ENCODE results near the gene ACACB. TPM values are rescaled to one million over a fixed set of nuclear protein-coding genes. Genes with fewer than 3 reads are reported as not detected.
A peak's percentile ranks its signal among the peaks of the same experiment; 100 is the strongest.

Gene ACACB
- total RNA-seq, 1 experiment from 2014 or later = 2.2 TPM

DNA sequence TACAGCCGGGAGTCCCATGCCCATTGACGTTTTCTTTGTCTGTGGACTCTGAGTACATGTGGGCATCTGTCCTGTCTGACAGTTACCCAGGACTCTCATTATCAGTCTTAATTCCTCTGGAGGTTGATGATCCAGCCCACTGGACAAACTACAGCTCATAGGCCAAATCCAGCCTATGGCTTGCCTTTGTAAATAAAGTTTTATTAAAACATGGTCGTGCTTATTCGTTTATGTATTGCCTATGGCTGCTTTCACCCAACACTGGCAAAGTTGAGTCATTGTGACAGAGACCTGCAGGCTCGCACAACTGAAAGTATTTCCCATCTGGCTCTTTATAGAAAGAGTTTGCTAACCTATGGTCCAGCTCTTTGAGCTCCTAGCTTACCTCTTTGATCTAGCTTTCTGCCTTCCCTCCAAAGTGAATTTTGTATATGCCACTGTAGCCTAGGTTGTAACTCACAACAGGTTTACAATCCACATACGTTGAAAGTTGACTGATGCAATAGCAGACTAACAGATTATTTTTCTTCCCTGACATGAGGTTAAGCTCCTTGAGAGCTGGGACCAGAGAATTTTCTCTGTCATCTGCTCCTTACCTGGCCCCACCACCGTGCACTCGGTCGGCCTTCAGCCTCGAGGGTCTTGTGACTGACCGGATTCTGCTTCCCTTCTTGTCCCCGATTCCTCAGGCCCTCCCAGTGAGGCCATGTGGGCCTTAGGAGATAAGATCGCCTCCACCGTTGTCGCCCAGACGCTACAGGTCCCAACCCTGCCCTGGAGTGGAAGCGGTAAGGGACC lies 57.3 kb downstream of the ACACB start:
- no peak for DNase-seq (ENCODE audit: low spot score)

DNA sequence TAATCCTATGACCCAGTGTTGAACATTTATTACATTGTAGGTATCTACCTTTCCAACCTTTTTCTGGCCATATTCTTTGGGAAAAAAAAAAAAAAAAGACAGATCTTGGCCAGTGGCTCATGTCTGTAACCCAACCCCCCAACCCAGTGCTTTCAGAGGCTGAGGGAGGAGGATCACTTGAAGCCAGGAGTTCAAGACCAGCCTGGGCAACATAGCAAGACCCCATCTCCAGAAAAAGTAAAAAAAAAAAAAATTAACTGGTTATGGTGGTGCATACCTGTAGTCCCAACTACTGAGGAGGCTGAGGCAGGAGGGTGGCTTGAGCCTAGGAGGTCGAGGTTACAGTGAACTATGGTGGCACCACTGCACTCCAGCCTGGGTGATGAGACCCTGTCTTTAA lies 58.1 kb downstream of the ACACB start:
- DNase-seq (ENCODE audit: low spot score) = no peak

DNA sequence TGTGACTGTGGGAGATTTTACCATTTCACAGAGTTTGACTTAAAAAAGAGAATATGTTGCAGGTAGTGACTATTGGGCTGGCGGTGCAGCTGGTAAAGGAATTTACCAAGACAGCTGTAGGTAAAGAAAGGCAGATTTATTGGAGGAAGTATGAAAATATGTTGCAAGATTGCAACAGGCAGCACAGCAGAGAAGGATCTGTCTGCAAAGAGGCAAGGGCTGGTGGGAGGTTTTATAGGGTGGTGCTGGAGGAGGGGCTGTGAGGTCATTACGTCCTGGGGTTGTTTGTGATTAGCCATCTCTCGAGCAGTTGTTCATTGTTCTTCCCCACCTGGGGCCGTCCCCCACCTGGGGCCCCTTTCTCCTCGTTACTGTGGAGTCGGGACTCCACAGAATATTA lies 62.1 kb downstream of the ACACB start:
- no peak for DNase-seq (ENCODE audit: low spot score)

DNA sequence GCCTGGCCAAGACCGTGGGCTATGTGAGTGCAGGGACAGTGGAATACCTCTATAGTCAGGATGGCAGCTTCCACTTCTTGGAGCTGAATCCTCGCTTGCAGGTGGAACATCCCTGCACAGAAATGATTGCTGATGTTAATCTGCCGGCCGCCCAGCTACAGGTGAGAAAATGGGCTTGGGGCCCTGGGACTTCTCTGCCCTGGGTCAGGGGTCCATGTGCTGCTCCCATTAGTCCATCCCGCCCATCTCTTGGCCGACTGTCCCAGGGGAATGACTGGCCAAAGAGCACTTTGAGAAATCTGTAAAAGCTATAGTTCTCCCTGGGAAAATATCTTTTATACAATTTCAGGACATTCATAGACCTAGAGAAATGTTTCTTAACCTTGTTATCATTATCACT lies 63.5 kb downstream of the ACACB start:
- DNase-seq (ENCODE audit: low spot score) = no peak

DNA sequence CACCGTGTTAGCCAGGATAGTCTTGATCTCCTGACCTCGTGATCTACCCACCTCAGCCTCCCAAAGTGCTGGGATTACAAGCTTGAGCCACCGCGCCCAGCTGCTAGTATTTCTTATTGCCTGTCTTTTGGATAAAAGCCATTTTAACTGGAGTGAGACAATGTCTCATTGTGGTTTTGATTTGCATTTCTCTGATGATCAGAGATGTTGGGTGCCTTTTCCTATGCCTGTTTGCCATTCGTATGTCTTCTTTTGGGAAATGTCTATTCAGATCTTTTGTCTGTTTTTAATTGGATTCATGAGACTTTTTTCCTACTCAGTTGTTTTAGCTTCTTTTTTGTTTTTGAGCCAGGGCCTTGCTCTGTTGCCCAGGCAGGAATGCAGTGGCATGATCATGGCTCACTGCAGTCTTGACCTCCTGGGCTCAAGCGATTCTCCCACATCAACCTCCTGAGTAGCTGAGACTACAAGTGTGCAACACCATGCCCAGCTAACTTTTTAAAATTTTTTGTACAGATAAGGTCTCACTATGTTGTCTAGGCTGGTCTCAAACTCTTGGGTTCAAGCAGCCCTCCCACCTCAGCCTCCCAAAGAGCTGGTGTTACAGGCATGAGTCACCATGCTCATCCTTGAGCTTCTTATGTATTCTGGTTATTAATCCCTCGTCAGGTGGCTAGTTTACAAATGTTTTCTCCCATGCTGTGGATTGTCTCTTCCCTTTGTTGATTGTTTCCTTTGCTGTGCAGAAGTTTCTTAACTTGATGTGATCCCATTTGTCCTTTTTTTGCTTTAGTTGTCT lies 65.9 kb downstream of the ACACB start:
- DNase-seq (ENCODE audit: low spot score) = no peak

DNA sequence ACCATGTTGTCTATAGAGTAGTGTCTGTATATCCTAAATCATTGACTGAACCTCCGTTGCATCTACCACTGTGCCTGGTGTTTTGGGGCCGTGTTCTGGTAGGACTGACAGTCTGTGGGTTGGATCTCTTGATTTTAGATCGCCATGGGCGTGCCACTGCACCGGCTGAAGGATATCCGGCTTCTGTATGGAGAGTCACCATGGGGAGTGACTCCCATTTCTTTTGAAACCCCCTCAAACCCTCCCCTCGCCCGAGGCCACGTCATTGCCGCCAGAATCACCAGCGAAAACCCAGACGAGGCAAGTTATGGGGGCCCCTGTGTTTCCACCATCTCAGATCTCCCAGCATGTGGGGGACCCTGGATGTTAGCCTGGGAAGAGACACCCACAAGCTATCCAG lies 69.1 kb downstream of the ACACB start:
- no peak for DNase-seq (ENCODE audit: low spot score)

DNA sequence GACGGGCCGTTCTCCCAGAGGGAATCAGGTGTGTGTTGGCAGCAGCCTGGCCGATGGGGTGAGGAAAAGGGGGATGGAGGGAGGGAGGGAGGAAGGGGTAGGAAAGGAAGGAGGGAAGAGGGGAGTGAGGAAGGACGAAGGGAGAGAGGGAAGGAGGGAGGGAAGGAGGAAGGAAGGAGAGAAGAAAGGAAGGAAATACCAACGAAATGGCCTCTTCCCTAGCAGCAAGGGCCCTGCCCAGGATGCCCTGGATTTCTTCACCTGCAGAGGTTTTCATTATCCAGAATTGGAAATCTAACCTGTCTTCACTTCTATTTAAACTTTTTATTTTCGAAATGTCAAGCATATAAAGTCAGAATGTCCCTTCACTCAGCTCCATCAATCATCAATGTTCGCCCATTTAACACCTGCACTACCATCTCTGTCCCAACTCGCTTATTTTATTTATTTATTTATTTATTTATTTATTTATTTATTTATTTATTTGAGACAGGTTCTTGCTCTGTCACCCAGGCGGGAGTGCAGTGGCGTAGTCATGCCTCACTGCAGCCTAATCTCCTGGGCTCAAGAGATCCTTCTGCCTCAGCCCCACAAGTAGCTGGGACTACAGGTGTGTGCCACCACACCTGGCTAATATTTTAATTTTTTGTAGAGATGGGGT lies 70.7 kb downstream of the ACACB start:
- DNase-seq (ENCODE audit: low spot score) = no peak

DNA sequence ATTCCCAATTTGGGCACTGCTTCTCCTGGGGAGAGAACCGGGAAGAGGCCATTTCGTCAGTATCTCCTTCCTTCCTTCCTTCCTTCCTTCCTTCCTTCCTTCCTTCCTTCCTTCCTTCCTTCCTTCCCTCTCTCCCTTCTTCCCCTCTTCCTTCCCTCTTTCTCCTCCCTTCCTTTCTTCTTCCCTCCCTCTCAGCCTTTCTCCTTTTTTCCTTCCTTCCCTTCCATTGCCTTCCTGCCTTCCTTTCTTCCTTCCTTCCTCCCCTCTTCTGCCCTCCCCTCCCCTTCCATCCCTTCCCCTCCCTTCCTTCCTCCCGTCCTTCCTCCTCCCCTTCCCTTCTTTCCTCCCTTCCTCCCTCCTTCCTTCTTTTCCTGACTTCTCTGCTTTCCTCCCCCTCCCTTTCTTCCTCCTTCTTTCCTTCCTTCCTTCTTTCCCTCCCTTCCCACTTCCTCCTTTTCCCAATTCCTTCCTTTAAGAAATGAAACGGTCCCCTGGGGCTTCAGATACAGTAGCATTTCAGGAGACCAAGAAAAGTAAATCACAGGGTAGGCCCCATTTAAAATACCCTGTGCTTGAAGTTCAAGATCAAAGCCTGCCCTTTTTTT lies 71.8 kb downstream of the ACACB start:
- DNase-seq (ENCODE audit: low spot score) = no peak

DNA sequence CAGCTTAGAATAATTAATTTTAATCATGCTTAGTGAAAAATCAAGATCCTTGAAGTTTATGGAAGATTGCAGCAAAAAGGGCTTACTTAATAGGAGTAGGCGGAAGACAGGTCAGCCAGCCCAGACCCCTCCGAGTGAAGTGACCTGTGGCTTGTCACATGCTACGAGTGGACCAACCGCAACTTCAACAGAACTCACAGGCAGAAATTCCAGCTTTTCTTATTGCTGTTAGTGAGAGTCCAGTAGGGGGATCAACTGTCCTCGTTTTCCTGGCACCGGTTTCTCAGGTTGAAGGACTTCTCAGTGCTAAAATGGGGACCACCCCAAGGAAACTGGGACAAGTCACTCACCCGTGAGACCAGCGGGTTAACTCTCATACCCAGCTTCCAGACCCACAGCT lies 72.9 kb downstream of the ACACB start:
- DNase-seq (ENCODE audit: low spot score) = no peak

DNA sequence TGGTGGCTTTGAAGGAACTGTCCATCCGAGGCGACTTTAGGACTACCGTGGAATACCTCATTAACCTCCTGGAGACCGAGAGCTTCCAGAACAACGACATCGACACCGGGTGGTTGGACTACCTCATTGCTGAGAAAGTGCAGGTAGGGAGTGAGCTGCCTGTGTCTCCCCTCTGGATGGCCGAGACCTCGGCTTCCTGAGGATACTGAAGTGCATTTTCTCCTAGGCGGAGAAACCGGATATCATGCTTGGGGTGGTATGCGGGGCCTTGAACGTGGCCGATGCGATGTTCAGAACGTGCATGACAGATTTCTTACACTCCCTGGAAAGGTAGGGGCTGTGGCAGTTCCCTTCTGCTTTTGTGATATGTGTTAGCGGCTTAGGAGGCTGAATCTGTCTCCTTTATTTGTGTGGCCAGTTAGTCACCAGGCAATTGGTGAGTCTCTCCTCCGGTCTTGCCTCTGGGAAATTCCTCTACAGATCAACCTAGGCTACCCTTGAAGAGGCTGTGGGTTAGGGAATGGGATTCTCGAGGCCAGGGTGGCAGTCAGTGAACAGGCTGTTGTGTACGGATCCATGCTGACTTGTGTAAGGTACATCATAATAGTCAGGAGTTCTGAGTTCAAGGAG lies 75.3 kb downstream of the ACACB start:
- DNase-seq (ENCODE audit: low spot score) = no peak

DNA sequence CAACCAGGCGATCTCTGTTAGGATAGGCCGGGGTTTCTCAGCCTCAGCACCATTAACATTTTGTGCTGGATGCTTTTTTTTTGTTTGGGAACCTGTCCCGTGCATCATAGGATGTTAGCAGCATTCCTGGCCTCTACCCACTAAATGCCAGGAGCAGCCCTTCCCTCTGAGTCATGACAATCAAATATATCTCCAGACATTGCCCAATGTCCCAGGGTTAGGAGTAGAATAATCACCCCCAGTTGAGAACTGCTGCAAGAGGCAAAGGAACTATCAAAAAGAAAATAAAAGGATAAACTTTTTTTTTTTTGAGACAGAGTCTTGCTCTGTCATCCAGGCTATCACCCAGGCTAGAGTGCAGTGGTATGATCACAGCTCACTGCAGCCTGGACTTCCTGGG lies 76.0 kb downstream of the ACACB start:
- peak; percentile 50 for DNase-seq (ENCODE audit: low spot score)

DNA sequence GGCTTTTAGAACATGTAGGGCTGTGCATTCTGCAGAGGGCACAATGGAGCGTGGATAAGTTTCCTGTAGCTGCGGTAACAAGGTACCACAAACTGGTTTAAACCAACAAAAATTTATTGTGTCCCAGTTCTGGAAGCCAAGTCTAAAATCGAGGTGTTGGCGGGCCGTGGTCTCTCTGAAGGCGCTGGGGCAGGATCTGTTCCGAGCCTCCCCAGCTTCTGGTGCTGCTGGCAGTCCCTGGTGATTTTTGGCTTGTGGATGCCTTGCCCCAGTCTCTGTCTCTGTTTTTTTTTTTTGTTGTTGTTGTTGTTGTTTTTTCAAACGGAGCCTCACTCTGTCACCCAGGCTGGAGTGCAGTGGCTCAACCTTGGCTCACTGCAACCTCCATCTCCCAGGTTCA lies 77.5 kb downstream of the ACACB start:
- no peak for DNase-seq (ENCODE audit: low spot score)

DNA sequence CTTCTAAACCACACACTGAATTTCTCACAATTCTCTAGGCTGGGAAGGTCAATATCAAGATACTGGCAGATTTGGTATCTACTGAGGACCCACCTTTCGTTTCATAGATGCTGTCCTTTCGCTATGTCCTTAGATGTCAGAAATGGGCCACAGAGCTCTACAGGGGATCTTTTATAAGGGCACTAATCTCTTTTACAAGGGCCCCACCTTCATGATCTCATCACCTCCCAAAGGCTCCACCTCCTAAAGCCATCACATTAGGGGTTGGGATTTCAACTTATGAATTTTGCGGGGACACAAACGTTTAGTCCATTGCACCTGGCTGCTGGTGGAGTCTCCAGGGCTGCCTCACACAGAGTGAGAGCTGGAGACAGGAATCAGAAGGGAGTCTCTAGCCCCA lies 79.9 kb downstream of the ACACB start:
- DNase-seq (ENCODE audit: low spot score) = no peak

DNA sequence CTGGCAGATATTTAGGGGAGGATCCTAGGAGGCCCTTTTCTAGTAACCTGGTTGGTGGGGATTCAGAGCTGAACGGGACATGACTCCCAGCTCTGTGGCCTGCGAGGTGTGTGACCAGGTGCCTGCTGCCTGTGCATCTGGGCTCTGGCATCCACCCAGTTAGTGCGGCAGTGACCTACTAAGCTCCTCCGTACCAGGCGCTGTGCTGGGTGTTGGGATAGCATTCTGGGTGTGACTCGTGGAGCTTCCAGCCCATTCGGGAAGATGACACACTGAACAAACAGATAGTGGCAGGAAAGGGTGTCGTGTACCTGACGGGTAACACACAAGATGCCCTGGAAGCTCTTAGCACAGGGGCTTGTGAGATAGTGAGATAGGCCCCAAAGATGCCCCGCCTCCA lies 80.9 kb downstream of the ACACB start:
- DNase-seq (ENCODE audit: low spot score) = no peak

DNA sequence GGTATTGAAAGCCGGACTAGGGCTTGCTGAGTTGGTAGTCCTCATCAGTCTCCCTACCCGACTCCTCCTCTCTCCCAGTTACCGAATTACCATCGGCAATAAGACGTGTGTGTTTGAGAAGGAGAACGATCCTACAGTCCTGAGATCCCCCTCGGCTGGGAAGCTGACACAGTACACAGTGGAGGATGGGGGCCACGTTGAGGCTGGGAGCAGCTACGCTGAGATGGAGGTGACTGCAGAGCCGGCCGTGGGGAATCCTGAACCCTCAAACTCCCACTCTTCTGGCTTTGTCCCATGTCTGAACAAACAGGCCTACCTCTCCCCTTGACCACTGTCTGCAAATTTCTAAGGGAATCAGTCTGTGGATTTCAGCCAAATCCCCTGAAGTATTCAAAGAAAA lies 82.9 kb downstream of the ACACB start:
- DNase-seq (ENCODE audit: low spot score) = no peak

DNA sequence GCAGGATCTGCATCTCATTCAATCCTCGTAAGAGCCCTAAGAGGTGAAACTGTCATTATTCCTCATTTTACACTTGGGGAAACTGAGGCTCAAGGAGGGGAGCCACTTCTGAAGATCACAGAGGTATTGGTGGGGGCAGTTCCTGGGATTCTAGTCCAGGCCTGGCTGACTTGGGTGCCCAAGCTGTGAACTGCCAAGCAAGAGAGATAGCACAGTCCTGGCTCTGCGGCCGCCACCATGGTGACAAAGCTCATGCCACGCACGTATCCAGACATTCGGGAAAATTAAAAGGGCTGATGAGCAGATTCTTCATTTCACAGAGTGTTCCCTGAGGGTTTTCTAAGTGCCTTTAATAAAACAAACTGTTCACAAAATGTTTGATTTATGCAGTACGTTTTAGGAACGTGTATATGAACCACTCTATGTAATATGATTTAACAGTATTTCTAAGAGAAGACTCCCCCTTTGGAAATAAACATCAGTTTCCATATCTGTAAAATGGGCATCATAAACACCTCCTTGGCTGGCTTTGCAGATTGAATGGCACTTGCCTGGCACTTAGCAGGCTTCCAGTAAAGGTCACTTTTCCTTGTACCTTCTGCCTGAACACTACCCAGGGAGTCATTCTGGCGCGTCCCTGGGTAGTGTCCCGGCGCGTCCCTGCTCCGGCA lies 84.6 kb downstream of the ACACB start:
- DNase-seq (ENCODE audit: low spot score) = no peak

DNA sequence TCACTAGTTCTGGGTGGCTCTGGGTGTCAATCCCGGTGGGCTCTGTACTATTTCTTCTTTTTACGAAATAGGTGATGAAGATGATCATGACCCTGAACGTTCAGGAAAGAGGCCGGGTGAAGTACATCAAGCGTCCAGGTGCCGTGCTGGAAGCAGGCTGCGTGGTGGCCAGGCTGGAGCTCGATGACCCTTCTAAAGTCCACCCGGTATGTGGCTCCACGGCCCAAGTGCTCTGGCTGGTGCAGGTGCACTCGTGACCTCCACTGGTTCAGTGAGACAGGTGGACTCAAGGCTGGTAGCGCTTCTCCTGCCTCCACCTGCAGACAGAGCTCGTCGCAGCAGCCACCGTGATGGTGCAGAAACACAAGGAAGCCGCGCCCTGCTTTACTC lies 85.1 kb downstream of the ACACB start:
- DNase-seq (ENCODE audit: low spot score) = no peak

DNA sequence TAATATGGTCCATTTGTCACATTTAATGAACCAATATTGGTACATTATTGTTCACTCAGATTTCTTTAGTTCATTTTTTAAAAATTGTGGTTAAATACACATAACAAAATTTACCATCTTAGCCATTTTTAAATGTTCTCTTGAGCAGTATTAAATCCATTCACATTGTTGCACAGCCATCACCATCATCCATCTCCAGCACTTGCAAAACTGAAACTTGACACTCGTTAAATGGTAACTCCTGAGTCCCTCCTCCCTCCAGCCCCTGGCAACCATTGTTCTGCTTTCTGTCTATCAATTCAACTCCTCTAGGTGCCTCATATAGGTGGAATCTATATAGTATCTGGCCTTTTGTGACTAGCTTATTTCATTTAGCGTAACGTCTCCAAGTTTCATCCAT lies 86.4 kb downstream of the ACACB start:
- no peak for DNase-seq (ENCODE audit: low spot score)

DNA sequence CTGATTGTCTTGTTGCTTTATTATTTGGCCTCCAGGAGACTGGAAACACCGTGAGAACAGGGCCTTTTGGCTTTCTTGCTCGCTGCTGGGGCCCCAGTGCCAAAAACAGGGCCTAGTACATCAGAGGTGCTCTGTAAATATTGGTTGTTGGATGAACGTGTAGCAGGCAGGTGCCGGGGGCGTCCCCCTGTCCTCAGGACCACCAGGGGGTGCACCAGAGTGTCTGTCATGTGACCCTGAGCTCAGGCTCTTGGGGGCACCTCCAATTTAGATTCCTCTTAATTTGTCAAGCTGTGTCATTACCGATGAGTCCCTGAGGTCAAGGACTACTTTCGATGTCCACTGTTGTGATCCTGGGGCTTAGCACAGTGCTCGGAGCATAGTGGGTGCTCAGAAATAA lies 87.1 kb downstream of the ACACB start:
- no peak for DNase-seq (ENCODE audit: low spot score)

DNA sequence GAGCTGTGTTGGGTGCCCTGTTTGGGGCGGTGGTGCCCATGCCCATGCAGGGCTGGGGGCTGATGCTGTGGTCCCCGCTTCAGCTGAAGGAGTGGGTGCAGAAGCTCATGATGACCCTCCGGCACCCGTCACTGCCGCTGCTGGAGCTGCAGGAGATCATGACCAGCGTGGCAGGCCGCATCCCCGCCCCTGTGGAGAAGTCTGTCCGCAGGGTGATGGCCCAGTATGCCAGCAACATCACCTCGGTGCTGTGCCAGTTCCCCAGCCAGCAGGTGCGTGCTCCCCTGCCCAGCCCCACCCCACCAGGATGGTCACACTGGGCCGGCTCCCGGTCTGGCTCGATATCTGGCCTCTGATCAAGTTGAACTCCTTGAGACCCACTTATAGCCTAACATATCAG lies 92.7 kb downstream of the ACACB start:
- DNase-seq (ENCODE audit: low spot score) = no peak

DNA sequence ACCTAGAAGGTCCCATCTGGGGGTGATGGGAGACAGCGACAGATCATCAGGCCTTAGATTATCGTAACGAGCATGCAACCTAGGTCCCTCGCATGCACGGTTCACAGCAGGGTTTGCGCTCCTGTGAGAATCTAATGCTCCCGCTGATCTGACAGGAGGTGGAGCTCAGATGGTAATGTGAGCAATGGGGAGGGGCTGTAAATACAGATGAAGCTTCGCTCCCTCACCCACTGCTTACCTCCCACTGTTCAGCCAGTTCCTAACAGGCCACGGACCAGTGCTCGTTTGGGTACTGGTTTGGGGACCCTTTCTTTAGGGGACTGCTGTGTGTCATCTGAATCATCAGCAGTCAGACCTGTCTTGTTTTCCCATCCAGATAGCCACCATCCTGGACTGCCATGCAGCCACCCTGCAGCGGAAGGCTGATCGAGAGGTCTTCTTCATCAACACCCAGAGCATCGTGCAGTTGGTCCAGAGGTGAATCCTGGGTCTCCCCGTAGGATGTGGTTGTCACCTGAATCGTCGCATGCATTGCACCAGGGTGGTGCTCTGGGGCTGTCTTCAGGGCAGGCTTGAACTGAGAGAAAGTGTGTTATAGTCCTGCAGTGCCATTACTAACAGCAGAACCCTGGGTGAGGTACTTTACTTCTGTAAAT lies 96.2 kb downstream of the ACACB start:
- DNase-seq (ENCODE audit: low spot score) = no peak

Measured in H4 (cell line).